GM12864 (cell line): ENCODE measurements around the gene KCNIP1.

ENCODE experiments used
- DNase-seq: peaks from one replicate; pipeline ENCODE4 v3.0.0-alpha.2; 2011; ENCODE audit warnings: low read depth
- H3K4me3 ChIP-seq: 2 replicates; pipeline ENCODE4 v1.5.1; 2011; ENCODE audit warnings: mild to moderate bottlenecking, low read depth, low read length, control low read depth
- CTCF ChIP-seq: IDR thresholded peaks from 2 replicates; pipeline ENCODE4 v1.5.1; 2011; ENCODE audit warnings: low read depth, mild to moderate bottlenecking, moderate library complexity, low read length, control low read depth, inconsistent platforms; ENCODE audit errors: missing control alignments

KCNIP1 gene

GRCh38 chr5:170642776-170643436 is 139.1 kb downstream of the KCNIP1 start:
- TF ChIP-seq CTCF, result no peak

GRCh38 chr5:170643591-170643990 is 139.8 kb downstream of the KCNIP1 start:
- no peak for TF ChIP-seq CTCF
- H3K4me3 ChIP-seq, result no peak overlapping the region
- no peak for DNase-seq

More at GRCh38 chr5:170642776-170643436, 139.1 kb downstream of the KCNIP1 start:
- no peak for DNase-seq
- no peak overlapping the region for H3K4me3 ChIP-seq

- no peak for TF ChIP-seq CTCF
These were observed 140.7 kb downstream of the KCNIP1 start for GRCh38 chr5:170644501-170644900.

GRCh38 chr5:170648541-170648940 is 144.7 kb downstream of the KCNIP1 start:
- TF ChIP-seq CTCF, result no peak
- DNase-seq, result no peak
- no peak overlapping the region for H3K4me3 ChIP-seq

More at GRCh38 chr5:170644501-170644900, 140.7 kb downstream of the KCNIP1 start:
- no peak overlapping the region for H3K4me3 ChIP-seq
- no peak for DNase-seq

- H3K4me3 ChIP-seq, result no peak overlapping the region
- TF ChIP-seq CTCF, result no peak
- DNase-seq, result no peak
These were observed 147.0 kb downstream of the KCNIP1 start for GRCh38 chr5:170650850-170651249.

GRCh38 chr5:170651604-170652277 is 147.9 kb downstream of the KCNIP1 start:
- no peak for DNase-seq
- TF ChIP-seq CTCF, result no peak
- no peak overlapping the region for H3K4me3 ChIP-seq
